IMR-90 (cell line): Measurements from ENCODE around the gene HGD. TPM values are rescaled to one million over a fixed set of nuclear protein-coding genes. Genes with fewer than 3 reads are reported as not detected.

Source experiments
- ATAC-seq: fragments of 200-7000 bp; cut with Tn5 transposase; 2 replicates; pipeline ENCODE4 v1.9.1; 2020; ENCODE audit warnings: low read depth, mild to moderate bottlenecking, moderate library complexity
- BruUV-seq: library from RNA; stranded (reverse); fragments of 400-500 nt; replicated peaks from 2 replicates; lab custom pipeline; 2021; lab: Mats Ljungman, UMichigan
- CTCF ChIA-PET: fragments of 300-600 bp; formaldehyde crosslinking; extraction: SDS; loops from one replicate; lab custom pipeline; 2021; ENCODE audit warnings: antibody characterized with exemption; lab: Yijun Ruan, JAX
- POLR2A ChIA-PET: fragments of 300-600 bp; sonication (Branson Sonifier 250); formaldehyde crosslinking; loops from one replicate; lab custom pipeline; 2022; ENCODE audit warnings: antibody characterized with exemption; ENCODE audit not compliant: unreplicated experiment; lab: Charles Lee
- DNase-seq: peaks from one replicate; pipeline ENCODE4 v3.0.0; 2013
- H2AFZ ChIP-seq: replicated peaks from 2 replicates; pipeline ENCODE3; 2013; ENCODE audit warnings: low read length, mild to moderate bottlenecking; ENCODE audit not compliant: poor library complexity
- H2AK5ac ChIP-seq: 2 replicates; pipeline ENCODE4 v1.6.1; 2013; ENCODE audit warnings: low read depth, low read length, inconsistent platforms
- H2AK9ac ChIP-seq: replicated peaks from 2 replicates; pipeline ENCODE3; 2013; ENCODE audit warnings: mild to moderate bottlenecking, low read depth, low read length, moderate library complexity; ENCODE audit not compliant: poor library complexity
- H2BK120ac ChIP-seq: 2 replicates; pipeline ENCODE4 v1.6.1; 2013; ENCODE audit warnings: low read depth, low read length, inconsistent platforms
- H2BK15ac ChIP-seq: 3 replicates; pipeline ENCODE4 v1.6.1; 2013; ENCODE audit warnings: low read depth, low read length, inconsistent platforms
- H2BK20ac ChIP-seq: 2 replicates; pipeline ENCODE4 v1.6.1; 2013; ENCODE audit warnings: low read depth, mild to moderate bottlenecking, inconsistent platforms, low read length, moderate library complexity
- H2BK5ac ChIP-seq: 2 replicates; pipeline ENCODE4 v1.6.1; 2013; ENCODE audit warnings: mild to moderate bottlenecking, low read depth, low read length, inconsistent platforms; ENCODE audit not compliant: poor library complexity, severe bottlenecking
- H3K14ac ChIP-seq: replicated peaks from 2 replicates; pipeline ENCODE4 v1.6.1; 2013; ENCODE audit warnings: low read depth, low read length, inconsistent platforms
- H3K18ac ChIP-seq: 2 replicates; pipeline ENCODE4 v1.6.1; 2013; ENCODE audit warnings: low read depth, low read length, control low read depth
- H3K23ac ChIP-seq: 2 replicates; pipeline ENCODE4 v1.6.1; 2013; ENCODE audit warnings: low read depth, low read length, inconsistent platforms
- H3K27ac ChIP-seq: 2 replicates; pipeline ENCODE4 v1.5.1; 2013; ENCODE audit warnings: mild to moderate bottlenecking, control low read depth, low read length; ENCODE audit not compliant: insufficient read depth
- H3K27me3 ChIP-seq: 2 replicates; pipeline ENCODE4 v1.6.1; 2013; ENCODE audit warnings: low read length; ENCODE audit not compliant: control insufficient read depth, insufficient read depth
- H3K36me3 ChIP-seq: 2 replicates; pipeline ENCODE4 v1.6.1; 2013; ENCODE audit warnings: low read length, mixed read lengths; ENCODE audit not compliant: control insufficient read depth, insufficient read depth
- H3K4ac ChIP-seq: 2 replicates; pipeline ENCODE4 v1.6.1; 2013; ENCODE audit warnings: low read depth, low read length, inconsistent platforms
- H3K4me1 ChIP-seq: 2 replicates; pipeline ENCODE4 v1.6.1; 2013; ENCODE audit warnings: low read length, mixed read lengths; ENCODE audit not compliant: control insufficient read depth, insufficient read depth
- H3K4me2 ChIP-seq: 2 replicates; pipeline ENCODE4 v1.6.1; 2013; ENCODE audit warnings: low read depth, mild to moderate bottlenecking, control low read depth, low read length, moderate library complexity
- H3K4me3 ChIP-seq: 2 replicates; pipeline ENCODE4 v1.5.1; 2013; ENCODE audit warnings: low read depth, mild to moderate bottlenecking, control low read depth, low read length, moderate library complexity; ENCODE audit not compliant: insufficient read depth
- H3K56ac ChIP-seq: 2 replicates; pipeline ENCODE4 v1.6.1; 2013; ENCODE audit warnings: low read length, inconsistent platforms; ENCODE audit not compliant: insufficient read depth; ENCODE audit errors: extremely low read depth
- H3K79me1 ChIP-seq, 2 experiments: 2 replicates each; pipeline ENCODE4 v1.6.1; 2013; ENCODE audit warnings: low read length in 2 of 2, inconsistent platforms in 1 of 2, low read depth in 1 of 2
- H3K9ac ChIP-seq: 2 replicates; pipeline ENCODE4 v1.6.1; 2013; ENCODE audit warnings: low read depth, low read length, control low read depth
- H3K9me1 ChIP-seq: 2 replicates; pipeline ENCODE4 v1.6.1; 2013; ENCODE audit warnings: low read length, inconsistent platforms; ENCODE audit not compliant: insufficient read depth
- H3K9me3 ChIP-seq: 2 replicates; pipeline ENCODE4 v1.6.1; 2013; ENCODE audit warnings: low read length; ENCODE audit not compliant: control insufficient read depth, insufficient read depth
- H4K20me1 ChIP-seq: 2 replicates; pipeline ENCODE4 v1.6.1; 2013; ENCODE audit warnings: low read length, inconsistent platforms; ENCODE audit not compliant: insufficient read depth
- H4K5ac ChIP-seq: 2 replicates; pipeline ENCODE4 v1.6.1; 2013; ENCODE audit warnings: mild to moderate bottlenecking, low read depth, low read length, control low read depth
- H4K8ac ChIP-seq, 2 experiments: 2 replicates each; pipeline ENCODE4 v1.6.1; 2013; ENCODE audit warnings: low read depth in 2 of 2, low read length in 2 of 2, control low read depth in 1 of 2, inconsistent platforms in 1 of 2
- H4K91ac ChIP-seq: 2 replicates; pipeline ENCODE4 v1.6.1; 2013; ENCODE audit warnings: low read depth, low read length, inconsistent platforms; ENCODE audit not compliant: insufficient read depth
- CTCF ChIP-seq: conservative IDR thresholded peaks from 2 replicates; pipeline ENCODE4 v1.5.1; 2012; ENCODE audit warnings: mild to moderate bottlenecking, low read depth, low read length, improper control_type of control experiment
- ELK1 ChIP-seq: fragments of 150-350 bp; IDR thresholded peaks from 2 replicates; pipeline ENCODE4 v1.6.1; 2016; ENCODE audit warnings: low read depth, mild to moderate bottlenecking, low read length, moderate library complexity, borderline replicate concordance
- FOS ChIP-seq: fragments of 150-350 bp; IDR thresholded peaks from 2 replicates; pipeline ENCODE4 v1.6.1; 2016; ENCODE audit warnings: low read depth, low read length
- MAZ ChIP-seq: IDR thresholded peaks from 2 replicates; pipeline ENCODE4 v1.6.1; 2012; ENCODE audit warnings: low read depth, mild to moderate bottlenecking, low read length, improper control_type of control experiment, moderate library complexity, borderline replicate concordance
- NFE2L2 ChIP-seq: fragments of 150-350 bp; IDR thresholded peaks from 2 replicates; pipeline ENCODE4 v1.6.1; 2016; ENCODE audit warnings: low read depth, mild to moderate bottlenecking, low read length
- RAD21 ChIP-seq: IDR thresholded peaks from 2 replicates; pipeline ENCODE4 v1.6.1; 2012; ENCODE audit warnings: low read length, improper control_type of control experiment
- RCOR1 ChIP-seq: IDR thresholded peaks from 2 replicates; pipeline ENCODE4 v1.6.1; 2012; ENCODE audit warnings: mild to moderate bottlenecking, low read length, improper control_type of control experiment; ENCODE audit not compliant: insufficient replicate concordance
- dilution Hi-C: fragments of 300-500 bp; cut with HindIII; formaldehyde crosslinking; loops from one replicate; pipeline ENCODE4 v1.14.3; 2018; ENCODE audit warnings: low sequenced_read_pairs; ENCODE audit not compliant: unreplicated experiment
- in situ Hi-C: fragments of 300-500 bp; cut with MboI; formaldehyde crosslinking; loops from 3 replicates; pipeline ENCODE4 v1.14.3; 2019; ENCODE audit warnings: low sequenced_read_pairs, inconsistent platforms, mixed read lengths
- intact Hi-C: fragments of 100-400 bp; cut with micrococcal nuclease; formaldehyde crosslinking; loops from 2 replicates; pipeline ENCODE4 v1.10.0; 2022
- polyA plus RNA-seq, 3 experiments: library from polyadenylated mRNA; depleted of rRNA; stranded (reverse); fragments of >200 nt; gene quantifications; 2 replicates each; pipeline ENCODE4 v1.2.3, GENCODE V29; 2012; ENCODE audit warnings: low replicate concordance in 1 of 3
- total RNA-seq: library from RNA; depleted of rRNA; stranded (reverse); fragments of >200 nt; gene quantifications from 2 replicates; pipeline ENCODE4 v1.2.3, GENCODE V29; 2012

Gene HGD
- total and polyA plus RNA-seq, 2 of the 4 experiments (the other 2 are of a cell fraction), result 0.14 TPM; not detected in 1

- no peak overlapping the region for H3K9ac ChIP-seq
- POLR2A ChIA-PET, result interaction anchor here (0.7 kb wide), 1 partner anchor 8 kb away, joined by 3 read pairs; no protein-coding TSS in a partner anchor
- dilution Hi-C loops, result no loop called here
These were observed 17.1 kb downstream of the HGD start for GRCh38 chr3:120664926-120665325.

More at GRCh38 chr3:120664926-120665325, 17.1 kb downstream of the HGD start:
- intact Hi-C loops (no loop called here), in situ Hi-C loops (no loop called here)
- BruUV-seq, result no TSS peak
- Histone ChIP-seq H3K27me3 (0 out of 2 replicates have a peak, but pooled peaks cover 2% of the 10 kb centered on the region), H4K20me1 (no peaks in the 10 kb centered on the region), H2BK20ac (no peak overlapping the region), H3K9me1 (no peaks in the 10 kb centered on the region), H3K4ac (no peak overlapping the region), H2AFZ (no peak overlapping the region), H3K79me1 (no peaks in the 10 kb centered on the region), H3K23ac (no peak overlapping the region), H3K4me2 (no peak overlapping the region), H4K8ac (no peak overlapping the region), H3K18ac (no peak overlapping the region), H3K36me3 (no peaks in the 10 kb centered on the region), H3K27ac (no peak overlapping the region), H3K9me3 (no peaks in the 10 kb centered on the region), H3K4me1 (peaks cover 3% of the 10 kb centered on the region; the same call in 1 of the 2 replicates), H2BK5ac (no peak overlapping the region), H2AK5ac (no peak overlapping the region), H2BK15ac (no peak overlapping the region), H4K91ac (no peak overlapping the region), H3K56ac (no peak overlapping the region), H4K5ac (no peak overlapping the region), H2AK9ac (no peak overlapping the region), H3K14ac (no peak overlapping the region), H2BK120ac (no peak overlapping the region), H3K4me3 (no peak overlapping the region)
- ATAC-seq, result no peak
- CTCF ChIA-PET, result interaction anchor here (0.5 kb wide), 1 partner anchor 129 kb away, joined by 3 read pairs; no protein-coding TSS in a partner anchor
- TF ChIP-seq ELK1 (no peak), CTCF (no peak), NFE2L2 (no peak), RCOR1 (no peak), MAZ (no peak), FOS (no peak), RAD21 (no peak)
- no peak for DNase-seq
